Stomach (tissue), 9 donors: ENCODE measurements around the gene CHURC1. TPM values are rescaled to one million over a fixed set of nuclear protein-coding genes. Genes with fewer than 3 reads are reported as not detected.

Experiments used
- DNase-seq, 2 donors: peaks; one replicate each; pipeline versions ENCODE4 v3.0.0 to v3.0.0-alpha.2; 2013 to 2019
- H3K27ac ChIP-seq, 5 donors: fragments of 200-600 bp in 4 of 5; sonication (generic) in 4 of 5; one replicate each; pipeline ENCODE4 v1.5.1; 2013 to 2019; ENCODE audit warnings: mild to moderate bottlenecking in 1 of 5, moderate library complexity in 1 of 5
- H3K27me3 ChIP-seq, 3 donors: fragments of 200-600 bp; sonication (generic); one replicate each; pipeline ENCODE4 v1.5.1; 2017 to 2019; ENCODE audit warnings: mixed run types in 1 of 3
- H3K36me3 ChIP-seq, 4 donors: fragments of 200-600 bp; sonication (generic); 1 replicate in 3 of 4; 2 replicates in 1 of 4; pipeline ENCODE4 v1.5.1; 2016 to 2019
- H3K4me1 ChIP-seq, 4 donors: fragments of 200-600 bp; sonication (generic); one replicate each; pipeline ENCODE4 v1.5.1; 2016 to 2019
- H3K4me3 ChIP-seq, 4 donors: fragments of 200-600 bp; sonication (generic) in 3 of 4; one replicate each; pipeline ENCODE4 v1.5.1; 2016 to 2019; ENCODE audit warnings: mild to moderate bottlenecking in 1 of 4
- H3K9me3 ChIP-seq, 4 donors: fragments of 200-600 bp; sonication (generic); one replicate each; pipeline ENCODE4 v1.5.1; 2016 to 2019
- CTCF ChIP-seq, 7 experiments: fragments of 450-650 bp in 4 of 7; fragments of 200-600 bp in 3 of 7; sonication (generic) in 3 of 7; IDR thresholded peaks; one replicate each; pipeline ENCODE4 v1.5.1; 2016 to 2019; ENCODE audit warnings: antibody characterized with exemption in 7 of 7, control low read depth in 2 of 7, mild to moderate bottlenecking in 1 of 7
- EP300 ChIP-seq: sonication (generic); formaldehyde crosslinking; IDR thresholded peaks from one replicate; pipeline ENCODE4 v1.6.1; 2017; ENCODE audit warnings: antibody characterized with exemption
- POLR2A ChIP-seq, 4 donors: fragments of 450-650 bp; IDR thresholded peaks; one replicate each; pipeline ENCODE4 v1.6.1; 2016; ENCODE audit warnings: antibody characterized with exemption in 4 of 4, control low read depth in 2 of 4, mild to moderate bottlenecking in 1 of 4, moderate library complexity in 1 of 4
- POLR2AphosphoS5 ChIP-seq, 3 donors: sonication (generic); formaldehyde crosslinking; IDR thresholded peaks; one replicate each; pipeline ENCODE4 v1.6.1; 2016; ENCODE audit warnings: antibody characterized with exemption in 3 of 3
- WGBS, 5 donors: extraction: QIAGEN DNeasy Blood & Tissue Kit in 3 of 5; methylation state at CpG; one replicate each; pipeline versions ENCODE4 v1.1.5 to v1.1.7; 2013 to 2018; 5-methylcytosine and 5-hydroxymethylcytosine counted together
- intact Hi-C: fragments of 100-400 bp; cut with DNase I; formaldehyde crosslinking; loops from one replicate; pipeline ENCODE4 v1.15.1; 2023; ENCODE audit warnings: low total_unique reads
- polyA plus RNA-seq, 3 donors: library from polyadenylated mRNA; stranded (reverse); fragments of 200-250 nt; gene quantifications; one replicate each; pipeline ENCODE4 v1.2.3, GENCODE V29; 2013
- total RNA-seq, 5 donors: library from RNA; depleted of rRNA; stranded (reverse); fragments of >200 nt; gene quantifications; one replicate each; pipeline versions ENCODE4 v1.1.0 to v1.2.3, GENCODE V29; 2014 to 2016
- donor health status: healthy with polysubstance abuse.
- donor health status: Bipolar disorder and iron deficiency.
- donor health status: healthy.

Gene CHURC1
- total and polyA plus RNA-seq, 8 donors, result 20.4 to 102 (median 42.5) TPM

- H3K4me1 ChIP-seq, result peaks cover 0 to 31% (median 14%) of the 10 kb centered on the region in 4 donors
- intact Hi-C loops, result loop anchor here (10.0 kb wide), 1 partner anchor 46 kb away; the partner anchor contains the start of gene RAB15
- no peak overlapping the region for H3K4me3 ChIP-seq
- H3K9me3 ChIP-seq, result no peaks in the 10 kb centered on the region
- 78 to 86% (median 85%) methylated on average over 7 of the region's 7 CpGs for WGBS, 5 donors
- H3K27me3 ChIP-seq, result no peaks in the 10 kb centered on the region
- peaks cover 10 to 95% (median 89%) of the 10 kb centered on the region in 4 donors for H3K36me3 ChIP-seq
- no peak for TF ChIP-seq CTCF (IDR thresholded peaks at IDR 0.05)
- TF ChIP-seq POLR2AphosphoS5 (IDR thresholded peaks at IDR 0.05), result no peak
- TF ChIP-seq EP300, result no peak
- no peak for TF ChIP-seq POLR2A (IDR thresholded peaks at IDR 0.05)
- DNase-seq, result no peak
- peak overlapping the region in 1 of 5 donors; percentile 18 for H3K27ac ChIP-seq
These were observed 14.2 kb downstream of the CHURC1 start for GRCh38 chr14:64928239-64929013.

- intact Hi-C loops, result loop anchor here (10.0 kb wide), 1 partner anchor 46 kb away; the partner anchor contains the start of gene RAB15
- H3K27ac ChIP-seq, result peak overlapping the region in 2 of 5 donors; percentile 18 to 23
These were observed 14.7 kb downstream of the CHURC1 start for GRCh38 chr14:64929014-64929359.

GRCh38 chr14:64930085-64930843 lies 16.0 kb downstream of the CHURC1 start:
- H3K4me3 ChIP-seq, result no peak overlapping the region
- H3K9me3 ChIP-seq, result no peaks in the 10 kb centered on the region
- H3K27me3 ChIP-seq, result no peaks in the 10 kb centered on the region
- peaks cover 6 to 96% (median 88%) of the 10 kb centered on the region in 4 donors for H3K36me3 ChIP-seq
- TF ChIP-seq CTCF (IDR thresholded peaks at IDR 0.05) (no peak), POLR2AphosphoS5 (IDR thresholded peaks at IDR 0.05) (no peak), EP300 (no peak), POLR2A (IDR thresholded peaks at IDR 0.05) (no peak)
- intact Hi-C loops, result no loop called here
- WGBS, 5 donors, result 66 to 79% (median 75%) methylated on average over 3 of the region's 3 CpGs
- DNase-seq, result peak in 1 of 2 donors; percentile 39
- H3K4me1 ChIP-seq, result peaks cover 0 to 34% (median 12%) of the 10 kb centered on the region in 4 donors
- H3K27ac ChIP-seq, result peak overlapping the region in 3 of 5 donors; percentile 2 to 23 (median 8)

More at GRCh38 chr14:64929014-64929359, 14.7 kb downstream of the CHURC1 start:
- no peak for TF ChIP-seq POLR2A (IDR thresholded peaks at IDR 0.05)
- TF ChIP-seq EP300, result no peak
- no peak for TF ChIP-seq POLR2AphosphoS5 (IDR thresholded peaks at IDR 0.05)
- TF ChIP-seq CTCF (IDR thresholded peaks at IDR 0.05), result no peak
- 90 to 98% (median 97%) methylated on average over 3 of the region's 3 CpGs for WGBS, 5 donors
- Histone ChIP-seq H3K9me3 (no peaks in the 10 kb centered on the region), H3K4me3 (no peak overlapping the region), H3K36me3 (peaks cover 14 to 97% (median 92%) of the 10 kb centered on the region in 4 donors), H3K27me3 (no peaks in the 10 kb centered on the region), H3K4me1 (peaks cover 0 to 29% (median 14%) of the 10 kb centered on the region in 4 donors)
- no peak for DNase-seq

GRCh38 chr14:64931123-64931522 lies 16.9 kb downstream of the CHURC1 start:
- intact Hi-C loops, result no loop called here
- no peaks in the 10 kb centered on the region for H3K27me3 ChIP-seq
- peaks cover 0 to 43% (median 16%) of the 10 kb centered on the region in 4 donors for H3K4me1 ChIP-seq
- peaks cover 6 to 88% (median 80%) of the 10 kb centered on the region in 4 donors for H3K36me3 ChIP-seq
- no peaks in the 10 kb centered on the region for H3K9me3 ChIP-seq
- WGBS, 5 donors, result 86 to 98% (median 96%) methylated on average over 2 of the region's 2 CpGs
- no peak for DNase-seq
- no peak overlapping the region for H3K4me3 ChIP-seq
- TF ChIP-seq CTCF (IDR thresholded peaks at IDR 0.05) (no peak), POLR2AphosphoS5 (IDR thresholded peaks at IDR 0.05) (no peak), EP300 (no peak), POLR2A (IDR thresholded peaks at IDR 0.05) (no peak)
- peak overlapping the region in 1 of 5 donors; percentile 23 for H3K27ac ChIP-seq
